CD4-positive, CD25-positive, alpha-beta regulatory T cell (primary cell): ENCODE data around the gene SRPRA. TPM values are rescaled to one million over a fixed set of nuclear protein-coding genes. Genes with fewer than 3 reads are reported as not detected.
A peak's percentile ranks its signal among the peaks of the same experiment; 100 is the strongest.
"Not testable (repeated sequence)": the region's sequence is repeated elsewhere in the genome, so short reads cannot be mapped to it uniquely, and the experiment has no call there.

Source experiments
- ATAC-seq, 2 donors: fragments of 150-1000 bp; cut with Tn5 transposase; one replicate each; pipeline ENCODE4 v1.10.0; 2021; ENCODE audit warnings: low read depth in 2 of 2, moderate number of reproducible peaks in 2 of 2, moderate library complexity in 1 of 2
- DNase-seq, 3 donors: peaks; one replicate each; pipeline versions ENCODE4 v3.0.0 to v3.0.0-alpha.2; 2012 to 2022; ENCODE audit warnings: mixed read lengths in 1 of 3
- H3K27ac ChIP-seq: one replicate; pipeline ENCODE4 v1.7.0; 2013; ENCODE audit warnings: mild to moderate bottlenecking, low read length; ENCODE audit not compliant: insufficient read depth, poor library complexity, severe bottlenecking
- H3K27me3 ChIP-seq: one replicate; pipeline ENCODE4 v1.7.0; 2013; ENCODE audit warnings: low read length; ENCODE audit not compliant: control insufficient read depth, insufficient read depth
- H3K36me3 ChIP-seq: one replicate; pipeline ENCODE4 v1.7.0; 2013; ENCODE audit warnings: mild to moderate bottlenecking, low read length, moderate library complexity; ENCODE audit not compliant: control insufficient read depth, insufficient read depth
- H3K4me1 ChIP-seq: 2 replicates; pipeline ENCODE4 v1.7.0; 2013; ENCODE audit warnings: mild to moderate bottlenecking, low read length; ENCODE audit not compliant: insufficient read depth, control insufficient read depth, poor library complexity, severe bottlenecking
- H3K4me3 ChIP-seq: one replicate; pipeline ENCODE4 v1.7.0; 2013; ENCODE audit warnings: low read depth, mild to moderate bottlenecking, low read length, moderate library complexity
- H3K9me3 ChIP-seq, 2 experiments: 1 replicate in 1 of 2; 2 replicates in 1 of 2; pipeline ENCODE4 v1.7.0; 2013; ENCODE audit warnings: low read length in 2 of 2, mild to moderate bottlenecking in 1 of 2, moderate library complexity in 1 of 2; ENCODE audit not compliant: control insufficient read depth in 2 of 2
- H3K27ac Mint-ChIP-seq, 3 donors: one replicate each; pipeline ENCODE4 v1.8.0; 2020 to 2022; ENCODE audit warnings: mild to moderate bottlenecking in 3 of 3, mixed read lengths in 3 of 3, moderate library complexity in 2 of 3
- H3K27me3 Mint-ChIP-seq: one replicate; pipeline ENCODE4 v1.8.0; 2022; ENCODE audit warnings: mild to moderate bottlenecking, mixed read lengths
- H3K36me3 Mint-ChIP-seq: one replicate; pipeline ENCODE4 v1.8.0; 2020; ENCODE audit warnings: mixed read lengths
- H3K4me1 Mint-ChIP-seq, 4 donors: one replicate each; pipeline ENCODE4 v1.8.0; 2020 to 2022; ENCODE audit warnings: mixed read lengths in 4 of 4, mild to moderate bottlenecking in 1 of 4
- H3K4me3 Mint-ChIP-seq, 4 donors: one replicate each; pipeline ENCODE4 v1.8.0; 2020 to 2022; ENCODE audit warnings: mild to moderate bottlenecking in 4 of 4, mixed read lengths in 4 of 4, moderate library complexity in 3 of 4
- H3K9me3 Mint-ChIP-seq, 7 donors: one replicate each; pipeline ENCODE4 v1.8.0; 2020 to 2022; ENCODE audit warnings: mixed read lengths in 7 of 7, mild to moderate bottlenecking in 3 of 7, moderate library complexity in 2 of 7
- polyA plus RNA-seq, 4 donors: library from polyadenylated mRNA; unstranded; fragments of 300-500 nt; fragmentation: Illumina TruSeq; gene quantifications; one replicate each; pipeline ENCODE4 v1.2.3, GENCODE V29; 2021
- total RNA-seq: library from RNA; stranded (reverse); gene quantifications from one replicate; pipeline ENCODE4 v1.2.3, GENCODE V29; 2022

SRPRA gene
- total and polyA plus RNA-seq, 5 donors from 2014 or later, result 91.1 to 182 (median 103) TPM

DNA sequence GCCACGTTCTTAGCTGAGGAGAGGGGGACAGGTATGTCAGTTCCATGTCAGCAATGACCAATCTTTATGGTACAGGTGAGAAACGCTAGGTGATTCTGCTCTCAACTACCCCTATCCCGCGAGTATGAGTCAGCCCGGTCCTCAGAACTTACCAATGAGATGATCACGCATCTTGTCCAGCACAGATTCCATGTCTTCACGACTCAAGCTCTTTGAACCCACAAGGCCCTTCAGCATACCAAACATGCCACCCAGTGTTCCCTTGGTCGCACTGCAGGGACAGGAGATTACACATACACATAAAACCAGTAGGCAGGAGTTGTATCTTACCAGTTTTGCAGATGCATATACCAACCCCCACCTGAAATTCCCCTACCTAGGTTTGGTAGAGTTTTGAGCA lies 2.9 kb downstream of the SRPRA start:
- Mint-ChIP-seq H3K4me1 (peaks cover 11 to 48% (median 37%) of the 10 kb centered on the region in 4 donors), H3K4me3 (peak overlapping the region; percentile 18 to 97 (median 46)), H3K9me3 (no peaks in the 10 kb centered on the region), H3K36me3 (peaks cover 44% of the 10 kb centered on the region), H3K27ac (peak overlapping the region in 1 of 3 donors; percentile 99), H3K27me3 (no peaks in the 10 kb centered on the region)
- Histone ChIP-seq H3K4me3 (no peak overlapping the region), H3K27me3 (no peaks in the 10 kb centered on the region), H3K36me3 (peaks cover 66% of the 10 kb centered on the region), H3K4me1 (peaks cover 21% of the 10 kb centered on the region), H3K9me3 (no peaks in the 10 kb centered on the region), H3K27ac (no peak overlapping the region)
- ATAC-seq, result no peak
- DNase-seq, result no peak

DNA sequence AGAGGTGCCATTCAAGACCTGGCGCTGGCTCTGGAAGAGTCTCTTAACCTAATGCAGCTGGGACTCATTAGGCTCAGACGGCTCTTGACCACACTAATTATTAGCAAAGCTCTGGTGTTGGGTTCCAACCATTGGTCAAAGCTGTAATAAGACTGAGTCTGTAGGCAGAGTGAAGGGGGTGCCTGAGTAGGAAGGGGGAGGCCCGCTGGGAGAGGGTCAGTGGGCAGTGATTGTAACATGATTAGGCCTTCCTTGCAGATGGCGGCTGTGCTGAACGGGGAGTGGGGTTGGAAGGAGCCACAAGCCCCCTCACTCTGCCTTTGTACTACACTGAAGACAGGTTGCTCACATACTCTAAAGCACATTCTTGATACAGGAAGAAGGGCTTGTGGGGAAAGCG lies 5.2 kb downstream of the SRPRA start:
- no peaks in the 10 kb centered on the region for H3K9me3 ChIP-seq
- no peak for DNase-seq
- peaks cover 69% of the 10 kb centered on the region for H3K36me3 ChIP-seq
- Mint-ChIP-seq H3K4me1 (peaks cover 12 to 33% (median 24%) of the 10 kb centered on the region in 4 donors), H3K27me3 (no peaks in the 10 kb centered on the region), H3K36me3 (peaks cover 44% of the 10 kb centered on the region), H3K27ac (peak overlapping the region in 1 of 3 donors; percentile 27), H3K4me3 (peak overlapping the region in 2 of 4 donors; percentile 40 to 72), H3K9me3 (no peaks in the 10 kb centered on the region)
- no peak for ATAC-seq
- no peaks in the 10 kb centered on the region for H3K27me3 ChIP-seq
- H3K27ac ChIP-seq, result no peak overlapping the region
- peaks cover 11% of the 10 kb centered on the region for H3K4me1 ChIP-seq
- no peak overlapping the region for H3K4me3 ChIP-seq

DNA sequence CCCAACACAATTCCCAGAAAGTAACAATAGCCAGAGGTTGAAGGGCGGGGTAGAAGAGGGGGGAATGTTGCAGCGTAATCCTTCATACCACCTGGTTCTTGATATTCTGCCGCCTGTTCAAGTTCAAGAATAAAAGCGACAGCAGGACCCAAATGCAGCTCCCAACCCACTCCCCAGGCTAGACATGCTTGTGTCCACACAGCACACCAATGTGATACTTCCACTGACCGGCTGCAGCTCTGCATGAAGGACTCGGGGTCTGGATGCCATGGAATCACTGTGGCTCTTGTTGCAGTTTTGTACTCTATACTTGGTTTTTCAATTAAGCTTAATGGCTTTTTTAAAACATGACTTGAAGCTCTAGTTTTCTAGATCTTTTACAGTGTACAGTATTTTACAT lies 6.5 kb downstream of the SRPRA start:
- no peak for DNase-seq
- Mint-ChIP-seq H3K4me1 (peaks cover 12 to 22% (median 14%) of the 10 kb centered on the region in 4 donors), H3K27ac (no peak overlapping the region), H3K4me3 (no peak overlapping the region), H3K9me3 (no peaks in the 10 kb centered on the region), H3K27me3 (no peaks in the 10 kb centered on the region), H3K36me3 (peaks cover 44% of the 10 kb centered on the region)
- Histone ChIP-seq H3K4me3 (no peak overlapping the region), H3K9me3 (no peaks in the 10 kb centered on the region), H3K27me3 (no peaks in the 10 kb centered on the region), H3K36me3 (peaks cover 68% of the 10 kb centered on the region), H3K27ac (no peak overlapping the region), H3K4me1 (peaks cover under 1% of the 10 kb centered on the region)
- no peak for ATAC-seq

DNA sequence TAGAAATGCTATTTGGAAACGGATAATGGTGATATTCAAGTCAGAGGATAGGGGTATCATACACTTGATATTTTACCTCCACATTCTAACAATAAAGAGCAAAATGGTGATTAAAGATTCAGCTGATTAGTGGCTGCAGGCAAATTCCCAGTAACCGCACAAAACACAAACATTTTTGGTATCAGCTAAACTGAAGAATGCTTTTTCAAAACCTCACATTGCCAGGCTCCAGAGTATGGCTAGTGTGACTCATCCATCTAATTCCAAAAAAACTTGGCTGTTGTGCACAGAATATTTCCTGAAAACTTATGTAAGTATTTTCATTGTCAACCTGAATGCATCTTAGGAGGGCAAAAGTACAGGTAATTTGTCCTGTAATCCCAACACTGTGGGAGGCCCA lies 10.9 kb downstream of the SRPRA start:
- no peak for ATAC-seq

DNA sequence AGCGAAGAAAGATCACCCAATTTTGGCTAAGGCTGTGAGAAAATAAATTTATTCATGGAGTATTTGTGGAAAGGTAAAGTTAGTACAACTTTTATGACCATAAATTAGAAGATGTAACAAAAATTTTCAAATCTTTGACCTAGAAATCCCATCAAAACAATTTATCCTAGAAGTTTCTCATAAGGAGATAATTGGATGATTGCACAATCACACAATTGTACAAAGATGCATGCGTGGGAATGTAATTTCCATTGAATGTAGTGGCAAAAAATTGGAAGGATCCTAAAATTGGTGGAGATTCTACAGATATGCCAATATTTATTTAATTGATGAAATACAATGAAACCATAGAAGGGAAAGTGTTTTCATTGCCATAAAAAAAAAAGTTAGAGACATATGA lies 11.6 kb downstream of the SRPRA start:
- Mint-ChIP-seq H3K9me3 (no peaks in the 10 kb centered on the region), H3K4me3 (no peak overlapping the region), H3K4me1 (peaks cover 0 to 9% (median 6%) of the 10 kb centered on the region in 4 donors), H3K27ac (peak overlapping the region in 2 of 3 donors; percentile 40 to 45), H3K27me3 (no peaks in the 10 kb centered on the region), H3K36me3 (peaks cover 8% of the 10 kb centered on the region)
- H3K27ac ChIP-seq, result no peak overlapping the region
- ATAC-seq, result no peak
- no peaks in the 10 kb centered on the region for H3K9me3 ChIP-seq
- no peaks in the 10 kb centered on the region for H3K4me1 ChIP-seq
- no peaks in the 10 kb centered on the region for H3K27me3 ChIP-seq
- DNase-seq, result no peak
- H3K36me3 ChIP-seq, result peaks cover 25% of the 10 kb centered on the region
- H3K4me3 ChIP-seq, result no peak overlapping the region

More for the DNA sequence above, 10.9 kb downstream of the SRPRA start:
- no peaks in the 10 kb centered on the region for H3K27me3 ChIP-seq
- DNase-seq, result no peak
- H3K4me3 Mint-ChIP-seq, result no peak overlapping the region
- H3K27ac ChIP-seq, result no peak overlapping the region
- no peaks in the 10 kb centered on the region for H3K27me3 Mint-ChIP-seq
- no peaks in the 10 kb centered on the region for H3K9me3 Mint-ChIP-seq
- no peaks in the 10 kb centered on the region for H3K9me3 ChIP-seq
- H3K4me1 Mint-ChIP-seq, result peaks cover 0 to 9% (median 7%) of the 10 kb centered on the region in 4 donors
- no peaks in the 10 kb centered on the region for H3K4me1 ChIP-seq
- no peak overlapping the region for H3K27ac Mint-ChIP-seq
- H3K36me3 Mint-ChIP-seq, result peaks cover 9% of the 10 kb centered on the region
- H3K4me3 ChIP-seq, result no peak overlapping the region
- peaks cover 31% of the 10 kb centered on the region for H3K36me3 ChIP-seq

DNA sequence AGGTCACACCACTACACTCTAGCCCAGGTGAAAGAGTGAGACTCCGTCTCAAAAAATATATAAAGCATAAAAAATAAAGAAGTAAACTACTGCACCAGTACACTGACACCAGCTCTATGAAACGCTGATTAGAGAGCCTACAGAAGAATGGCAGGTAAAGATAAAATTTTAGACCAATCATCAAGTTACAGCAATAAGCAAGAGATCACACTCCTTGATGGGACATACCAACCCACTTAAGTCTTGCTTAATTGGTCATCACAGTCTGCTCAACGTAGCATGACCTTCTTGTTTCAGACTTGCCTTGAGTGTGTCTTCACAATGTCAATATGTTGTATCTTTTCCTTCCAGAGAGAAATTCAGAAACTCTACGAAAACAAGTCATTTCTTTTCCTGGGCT lies 12.5 kb downstream of the SRPRA start:
- Mint-ChIP-seq H3K9me3 (no peaks in the 10 kb centered on the region), H3K36me3 (peaks cover 7% of the 10 kb centered on the region), H3K4me3 (no peak overlapping the region), H3K27me3 (no peaks in the 10 kb centered on the region), H3K27ac (peak overlapping the region in 1 of 3 donors; percentile 45), H3K4me1 (peaks cover 0 to 8% (median 6%) of the 10 kb centered on the region in 4 donors)
- H3K36me3 ChIP-seq, result peaks cover 18% of the 10 kb centered on the region
- H3K4me1 ChIP-seq, result no peaks in the 10 kb centered on the region
- H3K9me3 ChIP-seq, result no peaks in the 10 kb centered on the region
- no peak overlapping the region for H3K27ac ChIP-seq
- ATAC-seq (no peak), DNase-seq (no peak)
- no peak overlapping the region for H3K4me3 ChIP-seq
- H3K27me3 ChIP-seq, result no peaks in the 10 kb centered on the region

DNA sequence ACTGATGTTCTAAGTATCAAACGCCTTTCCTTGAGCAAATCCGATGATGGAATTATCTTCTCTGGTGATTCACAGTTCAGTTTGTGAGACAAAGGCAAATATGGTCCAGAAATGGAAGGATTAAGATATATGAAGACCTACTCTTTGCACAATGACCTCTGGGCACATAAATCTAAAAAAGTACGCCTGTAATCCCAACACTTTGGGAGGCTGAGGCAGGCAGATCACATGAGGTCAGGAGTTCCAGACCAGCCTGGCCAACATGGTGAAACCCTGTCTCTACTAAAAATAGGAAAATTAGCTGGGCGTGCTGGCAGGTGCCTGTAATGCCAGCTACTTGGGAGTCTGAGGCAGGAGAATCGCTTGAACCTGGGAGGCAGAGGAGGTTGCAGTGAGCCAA lies 13.2 kb downstream of the SRPRA start:
- not testable (repeated sequence) for H3K4me1 Mint-ChIP-seq, H3K4me3 Mint-ChIP-seq, H3K27me3 ChIP-seq, DNase-seq, H3K36me3 Mint-ChIP-seq, H3K9me3 Mint-ChIP-seq, H3K27ac ChIP-seq, H3K9me3 ChIP-seq, ATAC-seq, H3K27me3 Mint-ChIP-seq, H3K4me1 ChIP-seq, H3K4me3 ChIP-seq
- peaks cover 14% of the 10 kb centered on the region for H3K36me3 ChIP-seq
- H3K27ac Mint-ChIP-seq, result peak overlapping the region in 1 of 3 donors; percentile 43

DNA sequence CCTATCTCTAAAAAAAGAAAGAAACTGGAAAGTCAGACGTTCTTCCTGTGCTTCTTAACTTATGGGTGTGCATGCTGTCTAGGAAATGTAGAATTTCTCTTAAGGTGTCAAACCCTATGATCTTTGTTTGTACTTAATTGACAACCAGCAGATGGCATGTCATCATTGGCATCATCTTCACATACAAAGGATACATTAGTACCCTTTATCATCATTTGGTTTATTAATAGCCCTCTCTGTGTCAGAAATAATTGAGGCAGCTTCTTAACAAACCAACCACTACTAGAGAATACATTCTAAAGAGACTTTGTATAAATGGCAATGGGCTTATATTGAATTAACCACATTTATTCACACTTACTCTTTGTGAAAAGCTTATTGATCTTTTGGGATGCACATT lies 13.9 kb downstream of the SRPRA start:
- Histone ChIP-seq H3K4me1 (no peaks in the 10 kb centered on the region), H3K36me3 (peaks cover 11% of the 10 kb centered on the region), H3K27me3 (no peaks in the 10 kb centered on the region), H3K4me3 (no peak overlapping the region), H3K27ac (no peak overlapping the region), H3K9me3 (no peaks in the 10 kb centered on the region)
- H3K36me3 Mint-ChIP-seq, result peaks cover 5% of the 10 kb centered on the region
- peak overlapping the region in 1 of 3 donors; percentile 43 for H3K27ac Mint-ChIP-seq
- ATAC-seq, result no peak
- H3K4me3 Mint-ChIP-seq, result no peak overlapping the region
- H3K9me3 Mint-ChIP-seq, result no peaks in the 10 kb centered on the region
- no peaks in the 10 kb centered on the region for H3K27me3 Mint-ChIP-seq
- H3K4me1 Mint-ChIP-seq, result peaks cover 0 to 7% (median 1%) of the 10 kb centered on the region in 4 donors
- DNase-seq, result no peak
